K562 (cell line): ENCODE measurements around the gene ARPC2. TPM values are rescaled to one million over a fixed set of nuclear protein-coding genes. Genes with fewer than 3 reads are reported as not detected.

Experiments
- ATAC-seq: fragments of 200-7000 bp; cut with Tn5 transposase; 3 replicates; pipeline ENCODE4 v1.9.1; 2020; ENCODE audit warnings: moderate library complexity
- BruUV-seq: library from RNA; stranded (reverse); fragments of 400-500 nt; replicated peaks from 2 replicates; lab custom pipeline; 2021; lab: Mats Ljungman, UMichigan
- CTCF ChIA-PET: fragments of 300-600 bp; formaldehyde crosslinking; extraction: SDS; loops from one replicate; lab custom pipeline; 2021; ENCODE audit warnings: low intra/inter-chr PET ratio; lab: Yijun Ruan, JAX
- POLR2A ChIA-PET: fragments of 300-600, 350-650 bp; sonication (Branson Sonifier 250); formaldehyde crosslinking; extraction: SDS; loops from one replicate; lab custom pipeline; 2021; ENCODE audit warnings: antibody characterized with exemption, inconsistent platforms; lab: Yijun Ruan, JAX
- DNase-seq, 4 experiments: peaks; one replicate each; pipeline versions ENCODE4 v3.0.0 to v3.0.0-alpha.2; 2011 to 2018; ENCODE audit warnings: low spot score in 3 of 4, mixed read lengths in 3 of 4; ENCODE audit errors: extremely low read depth in 1 of 4
- FAIRE-seq: peaks from 2 replicates; lab custom pipeline; 2011; peaks lifted over from hg19 to GRCh38; lab: Jason Lieb, UNC
- H2AFZ ChIP-seq: 2 replicates; pipeline ENCODE4 v1.6.0; 2011; ENCODE audit warnings: low read depth, low read length, control low read depth, inconsistent platforms
- H3K27ac ChIP-seq: fragments of 200-600 bp; 3 replicates; pipeline ENCODE4 v1.8.0; 2011; ENCODE audit warnings: low read depth, mild to moderate bottlenecking, control low read depth, inconsistent platforms, low read length, moderate library complexity, mixed read lengths; ENCODE audit errors: extremely low read depth
- H3K27me3 ChIP-seq, 2 experiments: fragments of 300-600 bp in 1 of 2; 2 replicates in 1 of 2; 3 replicates in 1 of 2; pipeline versions ENCODE4 v1.6.0 to v1.8.0; 2011; ENCODE audit warnings: inconsistent platforms in 2 of 2, low read length in 2 of 2, mild to moderate bottlenecking in 1 of 2, mixed read lengths in 1 of 2, moderate library complexity in 1 of 2; ENCODE audit not compliant: control insufficient read depth in 2 of 2, insufficient read depth in 2 of 2
- H3K36me3 ChIP-seq: fragments of 300-600 bp; 3 replicates; pipeline ENCODE4 v1.8.0; 2011; ENCODE audit warnings: mild to moderate bottlenecking, low read length, inconsistent platforms; ENCODE audit not compliant: control insufficient read depth, insufficient read depth
- H3K4me1 ChIP-seq, 2 experiments: fragments of 200-600 bp in 1 of 2; replicated peaks in 1 of 2; 2 replicates in 1 of 2; 3 replicates in 1 of 2; pipeline versions ENCODE4 v1.5.1 to v1.8.0; 2011; ENCODE audit warnings: inconsistent platforms in 2 of 2, low read length in 2 of 2, mild to moderate bottlenecking in 1 of 2, mixed read lengths in 1 of 2, moderate library complexity in 1 of 2; ENCODE audit not compliant: control insufficient read depth in 2 of 2, insufficient read depth in 2 of 2
- H3K4me2 ChIP-seq: 2 replicates; pipeline ENCODE4 v1.6.1; 2011; ENCODE audit warnings: low read length, control low read depth, inconsistent platforms, mixed read lengths; ENCODE audit not compliant: insufficient read depth
- H3K4me3 ChIP-seq: fragments of 200-600 bp; sonication (generic), shearing (Covaris generic); 2 replicates; pipeline ENCODE4 v1.5.1; 2016; ENCODE audit warnings: control low read depth, inconsistent platforms
- H3K79me2 ChIP-seq: fragments of 200-600 bp; 3 replicates; pipeline ENCODE4 v1.8.0; 2011; ENCODE audit warnings: low read length, inconsistent platforms; ENCODE audit not compliant: control insufficient read depth, insufficient read depth
- H3K9ac ChIP-seq, 2 experiments: 2 replicates each; pipeline versions ENCODE4 v1.6.0 to v1.6.1; 2011; ENCODE audit warnings: low read depth in 2 of 2, low read length in 2 of 2, control low read depth in 1 of 2, inconsistent platforms in 1 of 2, mild to moderate bottlenecking in 1 of 2, mixed read lengths in 1 of 2; ENCODE audit not compliant: insufficient read depth in 1 of 2
- H3K9me1 ChIP-seq: one replicate; pipeline ENCODE4 v1.6.0; 2011; ENCODE audit warnings: inconsistent platforms, mild to moderate bottlenecking, low read length, moderate library complexity; ENCODE audit not compliant: control insufficient read depth, insufficient read depth
- H3K9me3 ChIP-seq: replicated peaks from 2 replicates; pipeline ENCODE4 v1.5.1; 2011; ENCODE audit warnings: low read depth, low read length, inconsistent platforms; ENCODE audit not compliant: control insufficient read depth, insufficient read depth
- H4K20me1 ChIP-seq: replicated peaks from 2 replicates; pipeline ENCODE4 v1.6.1; 2011; ENCODE audit warnings: low read length, inconsistent platforms, mixed read lengths; ENCODE audit not compliant: control insufficient read depth, insufficient read depth
- BRD9 ChIP-seq: fragments of 450-650 bp; IDR thresholded peaks from 2 replicates; pipeline ENCODE4 v1.6.1; 2018; ENCODE audit warnings: low read depth; ENCODE audit not compliant: partially characterized antibody
- CBX5 ChIP-seq: IDR thresholded peaks from 2 replicates; pipeline ENCODE4 v1.6.1; 2014; ENCODE audit warnings: low read depth, borderline replicate concordance
- DPF2 ChIP-seq: fragments of 450-650 bp; IDR thresholded peaks from 2 replicates; pipeline ENCODE4 v1.6.1; 2016
- KDM5B ChIP-seq: fragments of 200-600 bp; sonication (generic); IDR thresholded peaks from 2 replicates; pipeline ENCODE4 v1.6.1; 2012; ENCODE audit warnings: low read depth, mild to moderate bottlenecking, moderate library complexity, low read length, control low read depth, inconsistent platforms; ENCODE audit not compliant: insufficient replicate concordance
- NBN ChIP-seq: fragments of 450-650 bp; IDR thresholded peaks from 2 replicates; pipeline ENCODE4 v1.6.1; 2016; ENCODE audit warnings: low read depth, mild to moderate bottlenecking
- NEUROD1 ChIP-seq: fragments of 150-350 bp; IDR thresholded peaks from 2 replicates; pipeline ENCODE4 v1.6.1; 2014; ENCODE audit warnings: borderline replicate concordance, low read length, low read depth; ENCODE audit not compliant: partially characterized antibody
- PHTF2 ChIP-seq: fragments of 250-450 bp; sonication (Bioruptor Pico); IDR thresholded peaks from 2 replicates; pipeline ENCODE4 v1.5.0; 2021; ENCODE audit warnings: mild to moderate bottlenecking
- RAD51 ChIP-seq: fragments of 450-650 bp; IDR thresholded peaks from 2 replicates; pipeline ENCODE4 v1.7.1; 2016; ENCODE audit warnings: low read depth, mild to moderate bottlenecking, borderline replicate concordance
- RERE ChIP-seq: sonication (generic); formaldehyde crosslinking; IDR thresholded peaks from 2 replicates; pipeline ENCODE4 v1.8.0; 2023; ENCODE audit warnings: missing genetic modification reagents, mild to moderate bottlenecking, borderline replicate concordance
- TCF15 ChIP-seq: fragments of 250-450 bp; sonication (Bioruptor Pico); IDR thresholded peaks from 2 replicates; pipeline ENCODE4 v1.8.0; 2022; ENCODE audit warnings: moderate library complexity, mild to moderate bottlenecking, inconsistent platforms
- ZBTB8A ChIP-seq: fragments of 450-650 bp; IDR thresholded peaks from 2 replicates; pipeline ENCODE4 v1.6.1; 2018; ENCODE audit warnings: mild to moderate bottlenecking, moderate library complexity; ENCODE audit not compliant: partially characterized antibody
- ZNF668 ChIP-seq: fragments of 250-450 bp; sonication (Bioruptor Pico); IDR thresholded peaks from 2 replicates; pipeline ENCODE4 v1.8.0; 2022; ENCODE audit warnings: mild to moderate bottlenecking, inconsistent platforms
- WGBS: fragments of 100-300 bp; shearing (Covaris generic); methylation state at CpG from one replicate; pipeline ENCODE4 v1.1.6; 2016; ENCODE audit warnings: low coverage, mixed read lengths; ENCODE audit not compliant: insufficient coverage; ENCODE audit errors: missing lambda C conversion rate; 5-methylcytosine and 5-hydroxymethylcytosine counted together
- in situ Hi-C: fragments of 300-500 bp; cut with MboI; formaldehyde crosslinking; loops from 4 replicates; pipeline ENCODE4 v1.15.0; 2018; ENCODE audit warnings: inconsistent platforms, mixed read lengths
- intact Hi-C: fragments of 100-400 bp; cut with micrococcal nuclease; formaldehyde crosslinking; loops from 2 replicates; pipeline ENCODE4 v1.14.2; 2022
- polyA plus RNA-seq, 8 experiments: library from polyadenylated mRNA; depleted of rRNA in 4 of 8; stranded (reverse) in 5 of 8; unstranded in 3 of 8; fragments of >200 nt; fragmentation: Nextera tagmentation in 2 of 8; fragmentation: Illumina TruSeq in 1 of 8; extraction: Ambion mirVana in 2 of 8; extraction: Trizol in 1 of 8; gene quantifications; 2 replicates each; pipeline versions ENCODE4 v1.2.1 to v1.2.3, GENCODE V29; 2011 to 2014; ENCODE audit warnings: inconsistent platforms in 1 of 8, missing spikeins in 1 of 8
- total RNA-seq, 7 experiments: library from RNA; depleted of rRNA in 6 of 7; stranded (reverse); fragments of >200 nt in 6 of 7; fragmentation: Illumina TruSeq in 2 of 7; extraction: Trizol in 2 of 7; gene quantifications; 2 replicates each; pipeline versions ENCODE4 v1.2.1 to v1.2.3, GENCODE V29; 2011 to 2021; ENCODE audit warnings: low replicate concordance in 1 of 7

Gene ARPC2
- total and polyA plus RNA-seq, 9 of the 15 experiments (the other 6 are each of a cell fraction or from before 2014, with no cell fraction given): 81.9 to 187 (median 103) TPM

GRCh38 chr2:218196974-218197373 lies 20.0 kb upstream of the ARPC2 start (continued):
- TF ChIP-seq RERE (CRISPR knock-in tag) (no peak), ZBTB8A (no peak)

GRCh38 chr2:218202266-218202665 lies 14.7 kb upstream of the ARPC2 start:
- H3K9ac ChIP-seq: no peak overlapping the region
- no TSS peak for BruUV-seq
- no peaks in the 10 kb centered on the region for H3K9me1 ChIP-seq
- no peak overlapping the region for H3K4me3 ChIP-seq
- intact Hi-C loops (no loop called here), in situ Hi-C loops (no loop called here)
- H3K9me3 ChIP-seq: no peaks in the 10 kb centered on the region
- H3K27ac ChIP-seq: no peak overlapping the region
- DNase-seq (no peak), ATAC-seq (no peak), FAIRE-seq (no peak)
- H4K20me1 ChIP-seq: no peaks in the 10 kb centered on the region
- H3K27me3 ChIP-seq: peaks cover 0 to 13% of the 10 kb centered on the region in 2 experiments; a peak in 2 of 5 replicates
- WGBS: 0% methylated on average over 3 of the region's 3 CpGs
- CTCF ChIA-PET: no interaction called here
- H2AFZ ChIP-seq: no peak overlapping the region
- no peaks in the 10 kb centered on the region for H3K79me2 ChIP-seq
- H3K36me3 ChIP-seq: no peaks in the 10 kb centered on the region
- POLR2A ChIA-PET: interaction anchor here (1.1 to 1.3 kb wide), 2 partner anchors 14 to 55 kb away, joined by 3 to 4 read pairs; partner anchors contain the start of gene ARPC2
- H3K4me2 ChIP-seq: no peak overlapping the region
- no peaks in the 10 kb centered on the region; a peak in 1 of 5 replicates for H3K4me1 ChIP-seq
- TF ChIP-seq NBN (no peak), PHTF2 (CRISPR knock-in tag) (no peak), KDM5B (no peak), TCF15 (CRISPR knock-in tag) (no peak), CBX5 (no peak), BRD9 (no peak), RAD51 (no peak), ZNF668 (CRISPR knock-in tag) (no peak), DPF2 (no peak), NEUROD1 (no peak)
